GM18511 (cell line): Measurements from ENCODE around the gene RND2.
"Not testable (repeated sequence)": the region's sequence is repeated elsewhere in the genome, so short reads cannot be mapped to it uniquely, and the experiment has no call there.

ENCODE experiments used
- ATAC-seq: cut with Tn5 transposase; IDR thresholded peaks from one replicate; pipeline ENCODE4 v1.9.1; 2021; ENCODE audit warnings: mild to moderate bottlenecking, moderate library complexity; ENCODE audit not compliant: unreplicated experiment

The RND2 gene, protein sequence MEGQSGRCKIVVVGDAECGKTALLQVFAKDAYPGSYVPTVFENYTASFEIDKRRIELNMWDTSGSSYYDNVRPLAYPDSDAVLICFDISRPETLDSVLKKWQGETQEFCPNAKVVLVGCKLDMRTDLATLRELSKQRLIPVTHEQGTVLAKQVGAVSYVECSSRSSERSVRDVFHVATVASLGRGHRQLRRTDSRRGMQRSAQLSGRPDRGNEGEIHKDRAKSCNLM

DNA sequence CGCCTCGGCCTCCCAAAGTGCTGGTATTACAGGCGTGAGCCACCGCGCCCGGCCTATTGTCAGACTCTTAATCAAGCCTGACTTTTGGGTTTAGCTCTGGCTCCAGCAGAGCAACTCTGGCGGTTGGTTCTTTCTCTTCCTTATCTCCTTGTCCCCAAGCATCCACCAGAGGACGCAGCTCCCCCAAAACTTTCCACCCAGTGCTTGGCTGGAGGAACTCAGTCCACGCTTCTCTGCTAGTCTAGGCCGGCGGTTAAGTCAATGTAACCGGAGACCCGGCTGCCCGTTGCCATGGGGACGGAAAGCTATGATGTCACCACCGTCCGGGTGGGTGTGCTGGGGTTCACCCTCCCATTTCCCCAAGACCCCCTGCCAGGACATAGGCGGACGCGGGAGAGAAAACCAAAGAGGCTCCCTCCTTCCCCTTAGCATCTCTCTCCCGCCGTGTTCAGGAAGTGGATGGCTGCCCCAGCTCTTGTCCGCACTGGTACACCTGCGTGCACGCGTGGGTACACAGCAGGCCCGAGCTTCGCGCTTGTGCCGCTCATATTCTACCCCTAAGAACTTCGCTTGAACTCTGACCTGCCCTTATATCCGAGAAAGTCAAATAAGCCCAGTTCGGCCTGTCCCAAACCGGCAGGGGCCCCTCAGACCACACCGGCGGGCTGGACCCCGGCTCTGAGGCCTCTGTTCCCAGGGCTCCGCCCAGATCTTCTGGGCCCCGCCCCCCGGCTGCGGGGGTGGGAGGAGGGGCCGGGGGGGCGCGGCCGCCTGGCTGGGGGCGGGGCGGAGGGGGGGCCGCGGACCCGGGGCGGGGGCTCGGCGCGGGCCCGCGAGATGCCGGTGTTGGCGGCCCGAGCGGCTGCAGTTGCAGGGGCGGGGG is at the start of gene RND2:
TSS of gene RND2 (plus strand) at position 825 of the 883 bp plus-strand sequence. CDS start 117 bp downstream, outside the sequence.
- ATAC-seq = peak; percentile 64

DNA sequence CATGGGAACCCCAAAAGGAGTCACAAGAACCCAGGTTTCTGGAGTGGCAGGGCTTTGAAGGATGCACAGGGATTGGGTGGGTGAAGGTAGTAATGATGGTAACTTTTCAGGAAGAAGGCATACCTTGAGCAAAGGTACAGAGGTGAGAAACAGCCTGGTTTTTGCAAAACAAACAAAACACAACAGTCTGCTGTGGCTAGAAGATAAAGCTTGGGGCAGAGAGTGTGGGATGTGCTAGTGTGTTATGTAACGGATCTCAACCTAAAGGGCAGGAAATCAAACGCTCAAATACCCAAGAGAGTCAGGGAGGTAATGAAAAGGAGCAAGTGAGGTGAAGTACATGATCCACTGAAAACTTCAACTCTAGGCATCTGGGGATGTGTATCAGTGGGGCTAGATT is 49.8 kb upstream of the RND2 start:
- ATAC-seq = no peak

DNA sequence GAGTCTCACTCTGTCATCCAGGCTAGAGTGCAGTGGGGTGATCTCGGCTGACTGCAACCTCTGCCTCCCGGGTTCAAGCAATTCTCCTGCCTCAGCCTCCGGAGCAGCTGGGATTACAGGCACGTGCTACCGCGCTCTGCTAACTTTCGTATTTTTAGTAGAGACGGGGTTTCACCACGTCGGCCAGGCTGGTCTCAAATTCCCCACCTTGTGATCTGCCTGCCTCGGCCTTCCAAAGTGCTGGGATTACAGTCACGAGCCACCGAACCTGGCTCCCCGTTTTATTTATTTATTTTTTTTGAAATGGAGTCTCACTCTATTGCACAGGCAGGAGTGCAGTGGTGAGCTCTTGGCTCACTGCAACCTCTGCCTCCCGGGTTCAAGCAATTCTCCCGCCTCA is 49.3 kb upstream of the RND2 start:
- not testable (repeated sequence) for ATAC-seq

DNA sequence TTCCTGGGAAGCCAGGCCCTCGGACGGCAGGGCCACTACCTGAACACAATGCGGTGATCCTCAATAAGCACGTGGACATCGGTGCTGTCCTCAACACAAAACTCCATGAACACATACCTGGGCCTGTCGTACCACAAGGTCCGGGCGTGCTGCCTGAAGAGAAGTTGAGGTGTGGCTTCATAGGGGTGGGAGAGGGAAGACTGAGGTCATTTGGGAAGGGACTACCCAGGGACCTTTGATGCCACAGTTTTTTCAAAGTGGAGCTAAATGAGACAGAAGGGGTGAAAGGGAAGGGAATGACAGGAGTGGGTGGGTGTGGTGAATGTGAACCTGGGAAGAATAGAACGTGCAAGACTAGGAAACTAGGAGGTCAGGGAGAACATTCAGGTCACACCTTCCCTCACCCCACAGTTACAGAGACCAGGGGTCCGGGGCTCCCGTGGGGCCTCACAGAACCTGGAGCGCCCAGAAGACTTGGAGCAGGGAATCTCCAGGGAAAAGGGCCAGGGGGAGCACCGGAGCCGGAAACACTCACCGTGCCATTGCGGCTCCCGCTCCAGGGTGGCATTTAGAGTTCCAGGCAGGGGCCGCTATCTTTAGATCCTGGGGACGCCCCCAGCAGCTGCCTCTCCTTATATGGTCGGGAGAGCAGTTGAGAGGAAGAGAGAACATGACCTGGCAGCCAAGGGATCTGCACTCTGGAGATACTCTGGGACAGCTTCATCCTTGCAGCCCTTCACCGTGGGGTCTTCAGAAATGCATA is 45.3 kb upstream of the RND2 start, which contains the start of gene PTGES3L:
TSS of gene PTGES3L (minus strand) at position 570 of the 763 bp plus-strand sequence. CDS start at position 543, 27 bp downstream.
- ATAC-seq = peak; percentile 42

DNA sequence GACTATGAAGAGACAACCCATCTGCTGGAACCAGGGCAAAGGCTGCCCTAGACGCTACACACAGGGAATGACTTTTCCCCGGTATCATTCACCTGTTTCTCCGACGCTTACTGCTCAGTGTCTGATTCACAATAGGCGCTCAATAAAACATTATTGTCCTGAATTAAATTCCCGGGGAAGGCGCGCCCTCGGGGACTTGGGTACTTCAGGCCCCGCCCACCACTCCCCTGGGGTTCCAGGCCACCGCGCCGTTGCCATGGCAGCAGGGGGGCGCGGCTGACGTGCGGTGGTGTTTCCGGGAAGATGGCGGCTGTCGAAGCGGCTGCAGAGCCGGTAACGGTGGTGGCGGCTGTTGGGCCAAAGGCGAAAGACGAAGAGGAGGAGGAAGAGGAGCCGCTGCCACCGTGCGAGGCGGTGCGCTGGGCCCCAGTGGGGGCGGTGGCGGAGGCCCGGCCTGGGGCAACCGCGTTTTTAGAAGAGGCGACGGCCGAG is 44.7 kb upstream of the RND2 start, which contains the start of gene RUNDC1:
TSS of gene RUNDC1 (plus strand) at position 292 of the 492 bp plus-strand sequence. CDS start at position 304, 12 bp downstream.
- peak; percentile 80 for ATAC-seq

DNA sequence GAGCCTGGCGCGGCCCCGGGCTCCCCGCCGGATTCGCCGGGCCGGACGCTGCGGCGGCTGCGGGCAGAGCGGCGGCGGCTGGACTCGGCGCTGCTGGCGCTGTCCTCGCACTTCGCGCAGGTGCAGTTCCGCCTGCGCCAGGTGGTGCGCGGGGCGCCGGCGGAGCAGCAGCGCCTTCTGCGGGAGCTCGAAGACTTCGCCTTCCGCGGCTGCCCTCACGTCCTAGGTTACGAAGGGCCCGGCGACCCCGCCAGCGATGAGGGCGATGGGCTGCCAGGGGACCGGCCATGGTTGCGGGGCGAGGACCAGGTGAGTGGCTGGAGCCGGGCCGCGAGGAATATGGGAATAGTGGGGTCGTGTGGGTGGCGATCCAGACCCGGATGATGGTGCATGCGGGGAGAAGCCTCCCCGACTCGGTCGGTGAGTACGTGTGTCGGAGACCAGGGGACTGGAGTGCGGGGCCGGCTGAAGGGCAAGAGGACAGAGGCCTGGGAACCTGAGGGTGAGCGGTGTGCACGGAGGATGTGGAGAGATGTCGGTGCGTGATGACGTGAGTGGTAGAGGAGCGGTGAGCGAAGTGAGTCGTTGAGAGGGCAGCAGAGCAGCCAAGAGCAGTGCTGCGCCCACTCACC is 44.1 kb upstream of the RND2 start:
- ATAC-seq = peak; percentile 55

DNA sequence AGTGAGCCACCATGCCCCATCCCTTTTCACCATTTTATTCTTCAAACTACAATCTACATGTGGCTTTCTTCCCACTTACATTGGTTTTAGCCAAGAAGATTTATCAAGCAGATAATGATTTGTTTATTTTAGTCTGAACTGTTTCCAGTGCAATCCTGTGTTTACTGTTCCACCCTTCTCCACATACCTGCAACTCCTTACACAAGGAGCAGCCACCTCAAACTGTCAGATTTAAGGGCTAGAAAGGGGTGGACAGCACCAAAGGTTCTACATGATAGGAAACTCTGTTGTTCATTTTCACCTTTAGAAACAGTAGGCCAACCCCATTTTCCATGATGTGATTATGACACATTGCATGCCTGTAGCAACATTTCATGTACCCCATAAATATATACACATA is 42.8 kb upstream of the RND2 start:
- no peak for ATAC-seq

DNA sequence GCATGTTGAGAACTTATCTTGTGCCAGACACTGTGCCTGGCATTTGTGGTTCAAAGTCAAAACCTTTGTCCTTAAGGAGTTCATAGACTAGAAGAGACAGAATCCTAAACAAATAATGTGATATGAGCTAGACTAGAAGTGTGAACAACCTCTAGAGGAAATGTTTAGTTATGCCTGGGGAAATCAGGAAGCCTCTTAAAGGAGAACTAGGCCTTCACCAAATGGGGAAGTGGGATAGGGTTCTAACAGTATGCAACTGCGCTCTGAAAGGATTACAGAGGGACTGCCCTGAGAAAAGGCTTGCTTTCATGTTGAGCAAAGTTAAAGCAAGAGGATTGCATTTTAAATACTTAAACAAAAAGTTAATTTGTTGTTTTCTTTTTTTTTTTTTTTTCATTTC is 39.8 kb upstream of the RND2 start:
- ATAC-seq = no peak

DNA sequence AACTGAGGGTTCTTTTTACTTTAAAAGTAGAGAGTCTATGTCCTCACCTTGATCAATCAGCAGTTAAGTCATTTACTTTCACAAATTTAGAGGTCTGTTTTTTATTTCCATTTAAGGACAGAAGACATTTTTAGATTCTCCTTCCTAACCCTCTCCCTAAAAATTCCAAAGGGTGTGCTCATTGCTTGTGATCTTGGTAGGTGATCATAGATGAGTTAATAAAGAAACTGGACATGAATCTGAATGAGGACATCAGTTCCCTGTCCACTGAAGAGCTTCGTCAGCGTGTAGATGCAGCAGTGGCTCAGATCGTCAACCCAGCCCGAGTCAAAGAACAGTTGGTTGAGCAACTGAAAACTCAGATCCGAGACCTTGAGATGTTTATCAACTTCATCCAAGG is 35.9 kb upstream of the RND2 start:
- ATAC-seq = no peak

DNA sequence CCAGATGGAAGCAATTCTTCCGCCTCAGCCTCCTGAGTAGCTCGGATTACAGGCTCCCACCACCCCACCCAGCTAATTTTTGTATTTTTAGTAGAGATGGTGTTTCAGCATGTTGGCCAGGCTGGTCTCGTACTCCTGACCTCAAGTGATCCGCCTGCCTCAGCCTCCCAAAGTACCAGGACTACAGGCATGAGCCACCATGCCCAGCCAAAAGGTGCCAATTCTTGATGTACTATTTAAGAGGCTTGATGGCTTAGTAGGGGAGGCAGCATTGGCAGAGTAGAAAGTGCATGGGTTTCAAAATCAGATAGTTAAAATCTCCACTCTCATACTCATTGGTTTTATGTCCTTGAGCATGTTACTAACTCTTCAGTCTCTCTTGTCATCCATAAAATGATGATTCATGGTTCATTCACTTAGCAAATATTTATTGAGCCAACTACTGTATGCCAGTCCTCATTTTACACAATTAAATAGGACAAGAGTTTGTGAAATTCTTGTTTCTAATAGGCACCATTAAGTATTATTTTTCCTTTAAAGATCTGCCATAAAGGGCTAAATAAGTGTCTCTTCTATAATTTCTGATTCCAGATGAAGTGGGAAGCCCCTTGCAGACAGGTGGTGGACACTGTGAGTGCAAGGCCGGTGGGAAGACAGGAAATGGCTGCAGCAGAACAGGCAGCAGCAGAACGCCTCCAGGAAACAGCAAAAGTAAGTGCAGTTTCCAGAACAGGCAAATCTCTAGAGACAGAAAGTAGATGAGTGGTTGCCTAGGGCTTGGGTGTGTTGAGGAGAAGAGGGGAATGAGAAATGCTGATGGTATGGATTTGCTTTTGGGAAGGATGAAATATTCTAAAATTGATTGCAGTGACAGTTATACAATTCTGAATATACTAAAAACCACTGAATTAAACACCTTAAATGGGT is 35.0 kb upstream of the RND2 start:
- no peak for ATAC-seq

DNA sequence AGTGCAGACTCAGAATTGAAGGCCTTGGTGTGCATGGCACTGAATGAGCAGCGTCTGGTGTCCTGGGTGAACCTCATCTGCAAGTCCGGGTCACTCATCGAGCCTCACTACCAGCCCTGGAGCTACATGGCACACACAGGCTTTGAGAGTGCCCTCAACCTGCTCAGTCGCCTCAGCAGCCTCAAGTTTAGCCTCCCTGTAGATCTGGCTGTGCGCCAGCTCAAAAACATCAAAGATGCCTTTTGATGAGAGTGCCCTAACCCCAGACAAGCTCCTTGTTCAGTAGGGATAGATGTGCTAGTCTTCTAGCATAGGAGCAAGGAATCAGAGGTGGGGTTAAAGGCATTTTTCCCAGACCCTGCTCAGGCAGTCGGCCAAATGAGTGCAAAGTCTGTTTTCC is 33.6 kb upstream of the RND2 start:
- no peak for ATAC-seq

DNA sequence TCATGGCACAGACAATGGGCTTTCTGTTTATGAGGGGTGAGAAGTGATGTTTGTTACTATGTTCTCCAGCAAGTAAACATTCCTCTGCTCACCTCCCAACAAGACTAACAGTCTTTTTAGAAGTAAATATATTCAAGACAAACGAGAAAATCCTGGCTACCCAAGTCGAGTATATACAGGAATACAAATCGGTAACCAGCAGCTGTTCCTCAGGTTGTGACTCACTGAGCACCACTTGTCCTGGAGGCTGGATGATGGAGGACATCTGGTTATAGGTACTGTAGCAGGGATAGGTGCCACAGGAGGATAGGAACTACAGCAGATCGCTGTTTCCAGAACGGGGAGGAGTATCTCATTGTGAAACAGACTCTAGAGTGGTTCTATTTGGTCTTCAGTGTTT is 32.2 kb upstream of the RND2 start:
- no peak for ATAC-seq

DNA sequence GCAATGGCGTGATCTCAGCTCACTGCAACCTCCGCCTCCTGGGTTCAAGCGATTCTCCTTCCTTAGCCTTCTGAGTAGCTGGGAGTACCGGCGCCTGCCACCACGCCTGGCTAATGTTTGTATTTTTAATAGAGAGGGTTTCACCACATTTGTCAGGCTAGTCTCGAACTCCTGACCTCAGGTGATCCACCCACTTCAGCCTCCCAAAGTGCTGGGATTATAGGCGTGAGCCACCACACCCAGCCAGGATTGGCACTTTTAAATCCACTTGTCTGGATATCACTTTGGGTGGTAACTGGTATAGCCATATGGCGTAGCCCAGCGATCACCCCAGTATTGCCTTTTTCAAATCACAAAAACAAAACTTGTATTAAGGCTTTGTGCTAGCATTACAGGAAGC is 31.1 kb upstream of the RND2 start:
- ATAC-seq = not testable (repeated sequence)

DNA sequence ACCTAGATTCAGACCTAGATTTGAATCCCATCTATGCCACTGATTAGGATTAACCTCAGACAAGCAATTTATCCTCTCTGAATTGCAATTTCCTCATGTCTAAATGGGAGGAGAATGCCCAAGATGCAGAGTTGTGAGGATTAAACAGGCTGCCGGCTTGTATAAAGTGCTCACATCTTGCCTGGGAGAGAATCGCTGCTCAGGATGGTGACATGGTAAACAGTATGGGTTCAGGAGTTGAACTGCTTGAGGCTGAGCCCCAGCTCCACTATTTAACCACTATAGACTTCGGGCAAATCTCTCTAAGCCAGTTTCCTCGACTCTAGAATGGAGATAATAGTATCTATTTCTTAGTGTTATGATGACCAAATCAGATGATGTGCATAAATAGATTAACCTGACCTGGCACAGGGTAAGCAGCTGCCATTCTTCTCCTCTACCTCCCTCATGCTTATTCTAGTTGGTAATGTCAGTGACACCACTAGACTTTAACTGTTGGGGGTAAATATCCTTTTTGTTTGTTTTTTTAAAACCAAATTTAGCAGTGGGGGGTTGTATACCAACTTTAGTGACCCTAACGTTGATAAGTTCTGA is 27.5 kb upstream of the RND2 start:
- no peak for ATAC-seq

DNA sequence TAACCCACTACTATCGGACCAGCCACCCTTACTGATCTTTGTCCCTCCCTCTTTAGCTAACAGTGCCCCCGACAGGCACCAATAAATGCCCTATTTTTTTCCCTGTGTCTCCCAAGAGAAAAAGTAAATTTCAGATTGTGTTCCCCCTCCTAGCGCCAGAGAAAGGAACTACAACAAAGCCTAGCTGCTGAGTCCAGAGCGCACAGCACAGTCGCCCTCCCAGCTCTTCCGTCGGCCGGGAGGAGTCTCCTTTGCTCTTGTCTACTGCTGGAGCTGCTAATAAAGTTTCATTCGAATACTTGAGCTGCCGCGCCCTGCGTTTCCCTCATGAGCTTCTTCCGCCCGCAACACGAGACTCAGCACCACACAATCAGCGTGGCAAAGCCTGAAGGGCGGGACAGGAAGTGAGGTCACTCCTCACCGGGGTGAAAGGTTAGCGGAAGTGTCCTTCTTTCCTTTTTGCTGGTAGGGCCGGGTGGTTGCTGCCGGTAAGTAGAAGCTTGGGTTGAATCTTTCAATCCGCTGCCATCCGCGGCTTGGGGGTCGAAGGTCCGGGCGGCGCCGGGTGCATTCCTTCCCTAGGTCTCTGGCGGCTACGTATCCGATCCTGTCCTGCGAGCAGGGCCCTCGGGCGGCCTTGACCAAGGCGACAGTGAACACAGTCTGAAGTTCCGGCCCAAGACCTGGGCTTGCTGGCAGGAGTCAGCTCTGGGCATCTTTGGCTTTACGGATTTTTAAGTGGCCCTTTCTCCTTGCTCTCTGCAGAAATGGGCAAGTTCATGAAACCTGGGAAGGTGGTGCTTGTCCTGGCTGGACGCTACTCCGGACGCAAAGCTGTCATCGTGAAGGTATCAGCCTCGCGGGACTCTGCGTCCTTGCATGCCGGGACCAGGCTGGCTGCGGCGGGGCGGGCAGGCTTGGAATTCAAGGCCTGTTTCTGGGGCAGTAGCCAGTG is 26.8 kb upstream of the RND2 start, which contains the start of gene RPL27:
TSS of gene RPL27 (plus strand) at position 436 of the 955 bp plus-strand sequence. CDS start at position 768, 332 bp downstream.
- peak; percentile 93 for ATAC-seq

DNA sequence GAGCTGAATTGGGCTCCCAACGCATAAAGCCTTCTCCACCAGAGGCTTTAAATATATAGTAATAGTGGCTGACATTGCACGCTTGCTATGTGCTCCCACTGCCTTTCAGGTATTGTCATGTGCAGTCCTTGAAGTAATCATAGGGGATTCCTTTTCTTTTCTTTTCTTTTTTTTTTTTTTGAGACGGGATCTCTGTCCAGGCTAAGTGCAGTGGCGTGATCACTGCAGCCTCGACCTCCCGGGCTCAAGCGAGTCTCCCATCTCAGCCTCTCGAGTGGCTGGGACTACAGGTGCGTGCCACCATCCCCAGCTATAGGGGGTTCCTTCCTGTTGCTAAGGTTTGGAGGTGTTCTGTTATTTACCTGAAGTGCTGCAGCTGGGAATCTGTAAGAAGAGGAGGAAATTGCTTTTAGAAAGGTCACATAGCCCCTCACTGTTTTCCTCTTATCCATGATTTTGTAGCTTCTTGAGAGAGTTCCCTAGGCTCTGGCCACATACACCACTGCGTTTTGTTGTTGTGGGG is 26.0 kb upstream of the RND2 start:
- no peak for ATAC-seq

DNA sequence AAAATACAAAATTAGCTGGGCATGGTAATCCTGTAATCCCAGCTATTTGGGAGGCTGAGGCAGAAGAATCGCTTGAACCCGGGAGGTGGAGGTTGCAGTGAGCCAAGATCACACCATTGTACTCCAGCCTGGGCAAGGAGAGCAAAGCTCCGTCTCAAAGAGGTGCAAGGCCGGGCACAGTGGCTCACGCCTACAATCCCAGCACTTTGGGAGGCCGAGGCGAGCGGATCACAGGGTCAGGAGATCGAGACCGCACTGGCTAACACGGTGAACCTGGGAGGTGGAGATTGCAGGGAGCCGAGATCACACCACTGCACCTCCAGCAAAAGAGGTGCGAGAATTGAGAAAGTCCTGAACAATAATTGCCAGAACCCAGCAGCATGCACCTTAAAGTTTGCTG is 24.1 kb upstream of the RND2 start:
- ATAC-seq = not testable (repeated sequence)
